ENCODE data around the gene DEXI.

- no peak for TF ChIP-seq EZH2 (IDR thresholded peaks at IDR 0.05; ENCODE audit: insufficient read depth, poor library complexity, severe bottlenecking)
- no peak for TF ChIP-seq EZH2phosphoT487 (IDR thresholded peaks at IDR 0.05; ENCODE audit: insufficient read depth, low read depth)
These were observed 3.9 kb downstream of the DEXI start for GRCh38 chr16:10938321-10938720.

All from GM23248 (cell line).